Measurements from ENCODE around the gene RALGAPA2.

DNA sequence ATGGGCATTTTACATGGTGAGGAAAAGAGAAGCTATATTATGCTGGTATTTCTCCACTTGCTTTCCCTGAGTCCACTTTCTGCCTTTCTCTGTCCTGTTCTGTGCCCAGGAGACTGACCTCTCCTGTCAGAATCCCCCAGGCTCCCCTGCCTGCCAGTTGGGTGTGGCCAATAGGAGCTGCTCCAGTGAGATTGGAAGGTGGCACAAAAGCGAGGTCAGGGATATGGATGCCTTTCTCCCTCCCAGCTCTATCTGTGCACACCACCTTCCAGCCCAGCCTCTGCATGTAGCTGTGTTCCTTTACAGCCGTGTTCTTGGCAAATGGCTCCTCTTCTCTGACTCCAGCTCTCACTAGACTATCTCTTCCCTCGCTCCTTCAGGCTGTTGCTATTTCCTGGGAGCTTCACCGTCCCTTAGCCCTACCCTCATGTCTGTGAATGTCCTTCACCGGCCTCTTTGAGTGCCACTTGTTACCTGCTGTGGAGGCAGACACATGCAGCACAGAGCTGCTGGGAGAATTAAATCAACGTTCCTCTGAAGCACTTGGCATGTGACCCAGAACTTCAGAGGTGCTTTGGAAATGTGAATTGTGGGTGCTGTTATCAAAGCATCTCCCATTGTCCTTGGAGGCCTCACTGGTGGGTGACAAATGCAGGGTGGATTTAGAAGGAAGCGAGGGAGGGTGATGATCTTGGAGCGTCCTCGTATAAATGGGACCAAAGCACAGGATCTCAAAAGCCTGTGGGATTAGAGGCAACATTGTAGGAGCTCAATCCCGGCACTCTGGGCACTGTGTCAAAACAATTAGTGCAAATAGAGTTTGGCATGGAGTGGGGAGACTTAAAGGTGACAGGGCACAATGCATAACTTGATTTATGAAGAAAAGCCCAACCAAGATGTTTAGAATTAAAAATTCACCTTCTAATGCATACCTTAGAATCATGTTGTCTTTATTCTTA lies 28.9 kb upstream of the RALGAPA2 start:
- TF ChIP-seq, protein P1, sequence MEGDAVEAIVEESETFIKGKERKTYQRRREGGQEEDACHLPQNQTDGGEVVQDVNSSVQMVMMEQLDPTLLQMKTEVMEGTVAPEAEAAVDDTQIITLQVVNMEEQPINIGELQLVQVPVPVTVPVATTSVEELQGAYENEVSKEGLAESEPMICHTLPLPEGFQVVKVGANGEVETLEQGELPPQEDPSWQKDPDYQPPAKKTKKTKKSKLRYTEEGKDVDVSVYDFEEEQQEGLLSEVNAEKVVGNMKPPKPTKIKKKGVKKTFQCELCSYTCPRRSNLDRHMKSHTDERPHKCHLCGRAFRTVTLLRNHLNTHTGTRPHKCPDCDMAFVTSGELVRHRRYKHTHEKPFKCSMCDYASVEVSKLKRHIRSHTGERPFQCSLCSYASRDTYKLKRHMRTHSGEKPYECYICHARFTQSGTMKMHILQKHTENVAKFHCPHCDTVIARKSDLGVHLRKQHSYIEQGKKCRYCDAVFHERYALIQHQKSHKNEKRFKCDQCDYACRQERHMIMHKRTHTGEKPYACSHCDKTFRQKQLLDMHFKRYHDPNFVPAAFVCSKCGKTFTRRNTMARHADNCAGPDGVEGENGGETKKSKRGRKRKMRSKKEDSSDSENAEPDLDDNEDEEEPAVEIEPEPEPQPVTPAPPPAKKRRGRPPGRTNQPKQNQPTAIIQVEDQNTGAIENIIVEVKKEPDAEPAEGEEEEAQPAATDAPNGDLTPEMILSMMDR (conservative IDR thresholded peaks at IDR 0.05 in 1 of 2, IDR thresholded peaks at IDR 0.05 in 1 of 2; ENCODE audit: low read depth in 1 of 2, low read length in 2 of 2): no peak
- TF ChIP-seq EZH2 (IDR thresholded peaks at IDR 0.05; ENCODE audit: low read length, missing control alignments): no peak
